HepG2 (cell line): ENCODE results near the gene WDR37. TPM values are rescaled to one million over a fixed set of nuclear protein-coding genes. Genes with fewer than 3 reads are reported as not detected.
A peak's percentile ranks its signal among the peaks of the same experiment; 100 is the strongest.

Source experiments
- AGO2 ChIP-seq: fragments of 200-400 bp; formaldehyde crosslinking; optimal IDR thresholded peaks from 2 replicates; pipeline ENCODE3; 2017; ENCODE audit warnings: mild to moderate bottlenecking, low read depth, low read length, moderate library complexity
- CHCHD3 ChIP-seq: sonication (generic); formaldehyde crosslinking; IDR thresholded peaks from 2 replicates; pipeline ENCODE4 v1.8.0; 2022; ENCODE audit warnings: mild to moderate bottlenecking, missing genetic modification reagents, moderate library complexity
- GATAD1 ChIP-seq: IDR thresholded peaks from 2 replicates; pipeline ENCODE4 v1.6.1; 2016; ENCODE audit warnings: missing genetic modification reagents, missing compliant biosample characterization
- GPBP1L1 ChIP-seq: sonication (generic); formaldehyde crosslinking; IDR thresholded peaks from 2 replicates; pipeline ENCODE4 v1.5.0; 2020; ENCODE audit warnings: mild to moderate bottlenecking, missing genetic modification reagents
- HNRNPLL ChIP-seq: fragments of 200-400 bp; formaldehyde crosslinking; IDR thresholded peaks from 2 replicates; pipeline ENCODE4 v1.6.1; 2017; ENCODE audit warnings: mild to moderate bottlenecking, low read depth, low read length; ENCODE audit not compliant: poor library complexity, severe bottlenecking
- HOXD1 ChIP-seq: sonication (generic); formaldehyde crosslinking; IDR thresholded peaks from 2 replicates; pipeline ENCODE4 v1.5.0; 2020; ENCODE audit warnings: missing genetic modification reagents
- KDM3A ChIP-seq: IDR thresholded peaks from 2 replicates; pipeline ENCODE4 v1.6.1; 2018; ENCODE audit warnings: low read depth, missing compliant biosample characterization
- REST ChIP-seq, 2 experiments: IDR thresholded peaks; 2 replicates each; pipeline ENCODE4 v1.6.1; 2011 to 2012; ENCODE audit warnings: low read length in 2 of 2, borderline replicate concordance in 1 of 2, low read depth in 1 of 2, mild to moderate bottlenecking in 1 of 2, moderate library complexity in 1 of 2
- SMARCE1 ChIP-seq: fragments of 450-650 bp; IDR thresholded peaks from 2 replicates; pipeline ENCODE4 v1.6.1; 2017; ENCODE audit warnings: borderline replicate concordance
- ZFP62 ChIP-seq: sonication (generic); formaldehyde crosslinking; IDR thresholded peaks from 2 replicates; pipeline ENCODE4 v1.4.0; 2020; ENCODE audit warnings: missing genetic modification reagents
- ZNF343 ChIP-seq: sonication (generic); formaldehyde crosslinking; IDR thresholded peaks from 2 replicates; pipeline ENCODE4 v1.4.0; 2020; ENCODE audit warnings: mild to moderate bottlenecking, missing genetic modification reagents
- ZNF407 ChIP-seq: sonication (generic); formaldehyde crosslinking; IDR thresholded peaks from one replicate; pipeline ENCODE4 v1.5.1; 2020; ENCODE audit warnings: mild to moderate bottlenecking, missing genetic modification reagents; ENCODE audit errors: not compliant biosample characterization
- ZNF564 ChIP-seq: sonication (generic); formaldehyde crosslinking; IDR thresholded peaks from 2 replicates; pipeline ENCODE4 v1.8.1; 2023; ENCODE audit warnings: mild to moderate bottlenecking, missing genetic modification reagents
- ZNF614 ChIP-seq: IDR thresholded peaks from 2 replicates; pipeline ENCODE4 v1.6.1; 2018; ENCODE audit warnings: missing biosample characterization, missing genetic modification reagents, inconsistent platforms, borderline replicate concordance
- ZNF761 ChIP-seq: sonication (generic); formaldehyde crosslinking; conservative IDR thresholded peaks from 2 replicates; pipeline ENCODE4 v1.4.0; 2020; ENCODE audit warnings: mild to moderate bottlenecking, missing genetic modification reagents
- ZNF775 ChIP-seq: sonication (generic); formaldehyde crosslinking; IDR thresholded peaks from 2 replicates; pipeline ENCODE4 v1.4.0; 2020; ENCODE audit warnings: missing genetic modification reagents, mild to moderate bottlenecking, moderate library complexity, borderline replicate concordance
- polyA plus RNA-seq, 8 experiments: library from polyadenylated mRNA; depleted of rRNA in 3 of 8; stranded (reverse) in 7 of 8; unstranded in 1 of 8; fragments of >200 nt; fragmentation: Illumina TruSeq in 4 of 8; extraction: Trizol in 4 of 8; gene quantifications; 2 replicates each; pipeline versions ENCODE4 v1.2.1 to v1.2.3, GENCODE V29; 2011 to 2016; ENCODE audit warnings: low read depth in 4 of 8, missing spikeins in 1 of 8, mixed read lengths in 1 of 8; ENCODE audit not compliant: insufficient read depth in 1 of 8
- total RNA-seq, 5 experiments: library from RNA; depleted of rRNA; stranded (reverse); fragments of >200 nt; fragmentation: Illumina TruSeq; extraction: Trizol; gene quantifications; 2 replicates each; pipeline ENCODE4 v1.2.3, GENCODE V29; 2016; ENCODE audit warnings: low read depth in 1 of 5

The WDR37 gene
- total and polyA plus RNA-seq, 2 of the 13 experiments (the other 11 are each of a cell fraction or from before 2014, with no cell fraction given): 5.9 to 7.5 TPM

- TF ChIP-seq REST (IDR thresholded peaks at IDR 0.05; ENCODE audit: borderline replicate concordance in 1 of 2, low read depth in 1 of 2, low read length in 2 of 2) (no peak; a peak in 1 of 4 replicates), KDM3A (peak; percentile 95), GPBP1L1 (CRISPR knock-in tag) (no peak), HOXD1 (CRISPR knock-in tag) (peak; percentile 64; the same call in 1 of the 2 replicates), CHCHD3 (CRISPR knock-in tag) (no peak), SMARCE1 (no peak), ZFP62 (CRISPR knock-in tag) (no peak), AGO2 (peak; percentile 84), HNRNPLL (peak; percentile 93), ZNF775 (CRISPR knock-in tag) (no peak), ZNF564 (CRISPR knock-in tag) (peak; percentile 84; the same call in 1 of the 2 replicates), ZNF761 (CRISPR knock-in tag) (peak; percentile 39; the same call in 1 of the 2 replicates), ZNF614 (CRISPR knock-in tag) (no peak), GATAD1 (CRISPR knock-in tag) (peak; percentile 92), ZNF407 (CRISPR knock-in tag) (peak; percentile 62), ZNF343 (CRISPR knock-in tag) (peak; percentile 93)
Measured at GRCh38 chr10:1056326-1057105, at the start of gene WDR37 (continued).
